Muscle of leg (tissue), 11 donors: Measurements from ENCODE around the gene RBKS. TPM values are rescaled to one million over a fixed set of nuclear protein-coding genes. Genes with fewer than 3 reads are reported as not detected.

Experiments used
- DNase-seq: peaks from one replicate; pipeline ENCODE4 v3.0.0; 2013
- H3K27ac ChIP-seq: one replicate; pipeline ENCODE4 v1.5.1; 2013; ENCODE audit warnings: mild to moderate bottlenecking, low read length, control low read depth
- H3K27me3 ChIP-seq: one replicate; pipeline ENCODE4 v1.6.1; 2013; ENCODE audit warnings: low read length; ENCODE audit not compliant: control insufficient read depth, insufficient read depth
- H3K36me3 ChIP-seq: one replicate; pipeline ENCODE4 v1.6.1; 2013; ENCODE audit warnings: low read length; ENCODE audit not compliant: control insufficient read depth, insufficient read depth
- H3K4me1 ChIP-seq: one replicate; pipeline ENCODE4 v1.6.1; 2013; ENCODE audit warnings: low read length; ENCODE audit not compliant: control insufficient read depth, insufficient read depth
- H3K4me3 ChIP-seq: one replicate; pipeline ENCODE4 v1.5.1; 2013; ENCODE audit warnings: low read length, control low read depth
- H3K9me3 ChIP-seq: replicated peaks from 2 replicates; pipeline ENCODE4 v1.6.1; 2013; ENCODE audit warnings: low read depth, low read length; ENCODE audit not compliant: control insufficient read depth
- WGBS: methylation state at CpG from one replicate; pipeline ENCODE4 v1.1.5; 2013; ENCODE audit warnings: missing lambda C conversion rate; ENCODE audit not compliant: insufficient coverage; 5-methylcytosine and 5-hydroxymethylcytosine counted together
- polyA plus RNA-seq, 8 donors: library from polyadenylated mRNA; unstranded; fragments of 120-200 nt; gene quantifications; one replicate each; pipeline versions ENCODE4 v1.2.1 to v1.2.3, GENCODE V29; 2013; ENCODE audit warnings: inconsistent platforms in 1 of 8, low replicate concordance in 1 of 8; ENCODE audit not compliant: insufficient read length in 8 of 8, insufficient read depth in 1 of 8
- total RNA-seq: library from RNA; stranded (reverse); fragments of 120-200 nt; gene quantifications from one replicate; pipeline ENCODE4 v1.2.4, GENCODE V29; 2013

Gene RBKS
- total and polyA plus RNA-seq, 9 donors, result 0.56 to 1.4 (median 0.87) TPM

GRCh38 chr2:27823135-27823534 lies 67.1 kb downstream of the RBKS start:
- Histone ChIP-seq H3K27me3 (no peaks in the 10 kb centered on the region), H3K9me3 (peaks cover 6% of the 10 kb centered on the region), H3K4me3 (no peak overlapping the region), H3K36me3 (no peaks in the 10 kb centered on the region), H3K27ac (no peak overlapping the region), H3K4me1 (no peaks in the 10 kb centered on the region)
- no CpG with 5 or more reads among the region's 5 CpGs for WGBS
- DNase-seq, result peak; percentile 37

- 75% methylated on average over 1 of the region's 1 CpG for WGBS
- Histone ChIP-seq H3K4me3 (no peak overlapping the region), H3K4me1 (no peaks in the 10 kb centered on the region), H3K36me3 (no peaks in the 10 kb centered on the region), H3K27me3 (no peaks in the 10 kb centered on the region), H3K27ac (no peak overlapping the region), H3K9me3 (peaks cover 6% of the 10 kb centered on the region)
- no peak for DNase-seq
These were observed 68.1 kb downstream of the RBKS start for GRCh38 chr2:27822049-27822448.

GRCh38 chr2:27815860-27816438 lies 74.2 kb downstream of the RBKS start:
- H3K36me3 ChIP-seq, result no peaks in the 10 kb centered on the region
- no peak overlapping the region for H3K4me3 ChIP-seq
- WGBS, result 54% methylated on average over 3 of the region's 4 CpGs
- H3K27me3 ChIP-seq, result no peaks in the 10 kb centered on the region
- no peaks in the 10 kb centered on the region for H3K9me3 ChIP-seq
- DNase-seq, result no peak
- no peak overlapping the region for H3K27ac ChIP-seq
- H3K4me1 ChIP-seq, result no peaks in the 10 kb centered on the region

GRCh38 chr2:27814758-27815157 lies 75.4 kb downstream of the RBKS start:
- DNase-seq, result no peak
- no peaks in the 10 kb centered on the region for H3K36me3 ChIP-seq
- no peak overlapping the region for H3K27ac ChIP-seq
- H3K4me3 ChIP-seq, result no peak overlapping the region
- H3K4me1 ChIP-seq, result no peaks in the 10 kb centered on the region
- no peaks in the 10 kb centered on the region for H3K9me3 ChIP-seq
- H3K27me3 ChIP-seq, result no peaks in the 10 kb centered on the region
- WGBS, result 0% methylated on average over 1 of the region's 1 CpG

- 100% methylated on average over 1 of the region's 1 CpG for WGBS
- Histone ChIP-seq H3K36me3 (no peaks in the 10 kb centered on the region), H3K27me3 (no peaks in the 10 kb centered on the region), H3K9me3 (no peaks in the 10 kb centered on the region), H3K4me1 (no peaks in the 10 kb centered on the region), H3K27ac (no peak overlapping the region), H3K4me3 (no peak overlapping the region)
- DNase-seq, result no peak
These were observed 78.4 kb downstream of the RBKS start for GRCh38 chr2:27811768-27812167.

GRCh38 chr2:27810455-27810854 lies 79.7 kb downstream of the RBKS start:
- no peak for DNase-seq
- Histone ChIP-seq H3K4me3 (no peak overlapping the region), H3K9me3 (no peaks in the 10 kb centered on the region), H3K27ac (no peak overlapping the region), H3K36me3 (no peaks in the 10 kb centered on the region), H3K4me1 (no peaks in the 10 kb centered on the region), H3K27me3 (no peaks in the 10 kb centered on the region)
- 86% methylated on average over 2 of the region's 3 CpGs for WGBS

GRCh38 chr2:27809761-27810241 lies 80.4 kb downstream of the RBKS start:
- WGBS, result 100% methylated on average over 1 of the region's 3 CpGs
- H3K27ac ChIP-seq, result no peak overlapping the region

GRCh38 chr2:27808984-27809383 lies 81.2 kb downstream of the RBKS start:
- no peaks in the 10 kb centered on the region for H3K36me3 ChIP-seq
- H3K4me1 ChIP-seq, result no peaks in the 10 kb centered on the region

More at GRCh38 chr2:27809761-27810241, 80.4 kb downstream of the RBKS start:
- no peaks in the 10 kb centered on the region for H3K4me1 ChIP-seq
- no peaks in the 10 kb centered on the region for H3K36me3 ChIP-seq
- no peak for DNase-seq
- H3K4me3 ChIP-seq, result no peak overlapping the region
- H3K27me3 ChIP-seq, result no peaks in the 10 kb centered on the region
- no peaks in the 10 kb centered on the region for H3K9me3 ChIP-seq

GRCh38 chr2:27808418-27808817 lies 81.8 kb downstream of the RBKS start:
- no peak for DNase-seq
- no peak overlapping the region for H3K4me3 ChIP-seq
- H3K27ac ChIP-seq, result no peak overlapping the region
- no peaks in the 10 kb centered on the region for H3K36me3 ChIP-seq
- no CpG with 5 or more reads among the region's 2 CpGs for WGBS
- H3K9me3 ChIP-seq, result no peaks in the 10 kb centered on the region
- no peaks in the 10 kb centered on the region for H3K4me1 ChIP-seq
- no peaks in the 10 kb centered on the region for H3K27me3 ChIP-seq

More at GRCh38 chr2:27808984-27809383, 81.2 kb downstream of the RBKS start:
- Histone ChIP-seq H3K9me3 (no peaks in the 10 kb centered on the region), H3K27ac (no peak overlapping the region), H3K27me3 (no peaks in the 10 kb centered on the region), H3K4me3 (no peak overlapping the region)
- WGBS, result 100% methylated on average over 1 of the region's 3 CpGs
- DNase-seq, result no peak

GRCh38 chr2:27807476-27807875 lies 82.7 kb downstream of the RBKS start:
- no peaks in the 10 kb centered on the region for H3K4me1 ChIP-seq
- H3K4me3 ChIP-seq, result no peak overlapping the region
- H3K9me3 ChIP-seq, result no peaks in the 10 kb centered on the region
- H3K36me3 ChIP-seq, result no peaks in the 10 kb centered on the region
- no peak for DNase-seq
- no peak overlapping the region for H3K27ac ChIP-seq
- 58% methylated on average over 2 of the region's 4 CpGs for WGBS
- no peaks in the 10 kb centered on the region for H3K27me3 ChIP-seq
